Neutrophil (primary cell): Measurements from ENCODE around the gene CDH13.

ENCODE experiments used
- H3K27ac ChIP-seq: fragments of 200-600 bp; sonication (generic); 2 replicates; pipeline ENCODE4 v1.5.1; 2016; ENCODE audit warnings: mild to moderate bottlenecking, moderate library complexity
- H3K27me3 ChIP-seq: fragments of 200-600 bp; sonication (generic); 2 replicates; pipeline ENCODE4 v1.6.0; 2016; ENCODE audit warnings: mild to moderate bottlenecking
- H3K36me3 ChIP-seq: fragments of 200-600 bp; sonication (generic); 2 replicates; pipeline ENCODE4 v1.5.1; 2017
- H3K4me1 ChIP-seq, 2 experiments: fragments of 200-600 bp in 1 of 2; sonication (generic) in 1 of 2; 1 replicate in 1 of 2; 2 replicates in 1 of 2; pipeline versions ENCODE4 v1.5.1 to v1.6.1; 2013 to 2016; ENCODE audit warnings: low read depth in 1 of 2, low read length in 1 of 2, mild to moderate bottlenecking in 1 of 2, moderate library complexity in 1 of 2; ENCODE audit not compliant: control insufficient read depth in 1 of 2, insufficient read depth in 1 of 2
- H3K4me3 ChIP-seq, 2 experiments: fragments of 200-600 bp in 1 of 2; sonication (generic) in 1 of 2; 1 replicate in 1 of 2; 2 replicates in 1 of 2; pipeline ENCODE4 v1.5.1; 2013 to 2016; ENCODE audit warnings: low read depth in 1 of 2, low read length in 1 of 2, mild to moderate bottlenecking in 1 of 2, moderate library complexity in 1 of 2
- H3K9me3 ChIP-seq: fragments of 200-600 bp; sonication (generic); 2 replicates; pipeline ENCODE4 v1.5.1; 2016
- TF ChIP-seq, protein P1 (sequence below): fragments of 200-600 bp; sonication (generic); IDR thresholded peaks from 2 replicates; pipeline ENCODE4 v1.5.1; 2016; ENCODE audit warnings: antibody characterized with exemption

CDH13 gene

DNA sequence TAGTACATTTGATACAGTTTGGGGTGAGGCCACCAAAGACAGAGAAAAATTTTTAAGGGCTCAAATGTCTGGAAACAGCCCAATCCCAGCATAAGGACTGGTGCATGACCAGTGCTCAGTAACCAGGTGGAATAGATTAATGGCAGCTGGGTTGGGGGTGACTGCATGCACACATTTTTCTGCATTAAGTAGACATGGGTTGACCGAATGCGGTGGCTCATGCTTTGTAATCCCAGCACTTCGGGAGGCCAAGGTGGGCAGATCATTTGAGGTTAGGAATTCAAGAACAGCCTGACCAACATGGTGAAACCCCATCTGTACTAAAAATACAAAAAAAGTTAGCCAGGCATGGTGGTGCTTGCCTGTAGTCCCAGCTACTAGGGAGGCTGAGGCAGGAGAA is 1060.0 kb downstream of the CDH13 start:
- H3K9me3 ChIP-seq: no peaks in the 10 kb centered on the region
- peaks cover 8% of the 10 kb centered on the region for H3K27me3 ChIP-seq
- TF ChIP-seq, protein P1, sequence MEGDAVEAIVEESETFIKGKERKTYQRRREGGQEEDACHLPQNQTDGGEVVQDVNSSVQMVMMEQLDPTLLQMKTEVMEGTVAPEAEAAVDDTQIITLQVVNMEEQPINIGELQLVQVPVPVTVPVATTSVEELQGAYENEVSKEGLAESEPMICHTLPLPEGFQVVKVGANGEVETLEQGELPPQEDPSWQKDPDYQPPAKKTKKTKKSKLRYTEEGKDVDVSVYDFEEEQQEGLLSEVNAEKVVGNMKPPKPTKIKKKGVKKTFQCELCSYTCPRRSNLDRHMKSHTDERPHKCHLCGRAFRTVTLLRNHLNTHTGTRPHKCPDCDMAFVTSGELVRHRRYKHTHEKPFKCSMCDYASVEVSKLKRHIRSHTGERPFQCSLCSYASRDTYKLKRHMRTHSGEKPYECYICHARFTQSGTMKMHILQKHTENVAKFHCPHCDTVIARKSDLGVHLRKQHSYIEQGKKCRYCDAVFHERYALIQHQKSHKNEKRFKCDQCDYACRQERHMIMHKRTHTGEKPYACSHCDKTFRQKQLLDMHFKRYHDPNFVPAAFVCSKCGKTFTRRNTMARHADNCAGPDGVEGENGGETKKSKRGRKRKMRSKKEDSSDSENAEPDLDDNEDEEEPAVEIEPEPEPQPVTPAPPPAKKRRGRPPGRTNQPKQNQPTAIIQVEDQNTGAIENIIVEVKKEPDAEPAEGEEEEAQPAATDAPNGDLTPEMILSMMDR: no peak
- no peak overlapping the region for H3K27ac ChIP-seq
- H3K4me3 ChIP-seq: no peak overlapping the region
- no peaks in the 10 kb centered on the region for H3K36me3 ChIP-seq
- H3K4me1 ChIP-seq: no peaks in the 10 kb centered on the region

DNA sequence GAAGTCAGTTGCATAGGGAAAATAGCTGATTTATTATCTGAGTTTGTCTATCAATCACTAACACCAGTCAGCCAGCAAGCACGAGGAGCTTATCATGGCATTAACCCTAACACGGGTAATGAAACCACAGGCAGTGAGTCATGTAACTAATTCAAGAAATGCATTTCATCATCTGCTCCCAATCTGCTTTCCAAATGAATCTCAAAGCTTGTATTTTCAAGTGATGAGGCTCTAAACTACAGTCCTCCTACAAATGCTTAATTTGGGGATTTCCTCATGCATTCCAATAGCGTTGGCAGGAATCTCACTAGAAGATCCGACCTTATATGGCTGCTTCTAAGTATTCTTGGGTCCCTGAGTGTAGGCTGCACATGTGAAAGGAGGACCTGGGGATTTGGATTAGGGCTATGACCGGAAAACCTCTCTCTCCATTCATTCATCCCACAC is 1062.6 kb downstream of the CDH13 start:
- Histone ChIP-seq H3K4me1 (no peaks in the 10 kb centered on the region), H3K9me3 (no peaks in the 10 kb centered on the region), H3K4me3 (no peak overlapping the region), H3K27me3 (peaks cover 6% of the 10 kb centered on the region), H3K36me3 (no peaks in the 10 kb centered on the region), H3K27ac (no peak overlapping the region)
- TF ChIP-seq, protein P1: no peak

DNA sequence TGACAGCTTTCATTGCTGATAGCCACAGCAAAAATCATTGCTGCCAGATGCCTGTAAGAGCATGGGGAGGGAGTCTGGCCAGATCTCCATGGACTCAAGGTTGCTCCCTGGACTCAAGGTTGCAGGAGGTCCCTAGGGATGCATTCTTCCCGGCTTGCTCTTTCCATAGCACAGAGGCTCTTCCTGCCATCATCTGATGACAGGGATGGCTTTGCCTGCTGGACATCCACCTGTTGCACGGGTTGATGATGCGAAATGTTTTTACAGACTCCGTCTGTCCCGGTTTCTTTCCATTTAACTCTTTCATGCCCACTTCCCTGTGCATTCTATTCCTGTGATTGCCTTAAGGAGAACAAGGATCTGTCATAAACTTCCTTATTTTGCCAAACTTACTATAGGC is 1065.5 kb downstream of the CDH13 start:
- TF ChIP-seq, protein P1: no peak
- Histone ChIP-seq H3K27me3 (peaks cover 10% of the 10 kb centered on the region), H3K9me3 (no peaks in the 10 kb centered on the region)

DNA sequence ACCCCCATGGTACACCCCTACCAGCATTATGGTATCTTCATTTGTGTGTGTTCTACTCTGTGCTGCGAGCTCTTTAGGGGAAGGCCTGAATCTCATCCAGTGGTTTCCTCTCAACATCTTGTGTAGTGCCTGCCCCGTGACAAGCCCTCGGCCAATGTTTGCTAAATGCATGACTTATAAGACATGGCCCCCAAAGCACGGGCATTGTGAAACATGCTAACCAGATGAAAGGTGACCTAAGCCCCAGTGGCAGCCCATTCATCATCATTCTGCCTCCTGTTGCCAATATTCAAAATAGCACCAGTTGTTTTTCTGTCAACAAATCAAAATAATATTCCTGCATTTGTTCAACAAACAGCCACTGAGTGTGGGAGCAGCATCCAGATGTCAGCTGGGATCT is 1072.2 kb downstream of the CDH13 start:
- TF ChIP-seq, protein P1: no peak

More for the DNA sequence above, 1065.5 kb downstream of the CDH13 start:
- H3K27ac ChIP-seq: no peak overlapping the region
- H3K36me3 ChIP-seq: no peaks in the 10 kb centered on the region
- no peak overlapping the region for H3K4me3 ChIP-seq
- H3K4me1 ChIP-seq: no peaks in the 10 kb centered on the region

DNA sequence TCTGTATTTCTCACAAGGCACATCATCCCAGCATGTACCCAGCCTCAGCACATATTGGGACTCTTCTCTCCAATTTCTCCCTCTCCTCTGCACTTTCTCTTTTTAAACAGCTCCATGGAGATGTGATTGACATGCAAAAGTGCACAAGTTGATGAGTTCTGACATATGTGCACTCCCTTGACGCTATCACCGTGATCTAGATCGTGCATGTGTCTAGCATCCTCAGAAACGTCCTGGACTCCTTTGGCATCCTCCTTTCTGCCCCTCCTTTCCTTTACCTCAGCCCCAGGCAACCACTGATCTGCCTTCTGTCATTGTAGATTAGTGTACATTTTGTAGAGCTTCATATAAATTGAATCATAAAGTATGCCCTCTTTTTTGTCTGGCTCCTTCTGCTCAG is 1073.0 kb downstream of the CDH13 start:
- H3K9me3 ChIP-seq: no peaks in the 10 kb centered on the region
- H3K27ac ChIP-seq: no peak overlapping the region
- TF ChIP-seq, protein P1: no peak
- no peaks in the 10 kb centered on the region for H3K36me3 ChIP-seq
- no peak overlapping the region for H3K4me3 ChIP-seq
- H3K27me3 ChIP-seq: peaks cover 4% of the 10 kb centered on the region
- H3K4me1 ChIP-seq: no peaks in the 10 kb centered on the region

More for the DNA sequence above, 1072.2 kb downstream of the CDH13 start:
- Histone ChIP-seq H3K36me3 (no peaks in the 10 kb centered on the region), H3K4me1 (no peaks in the 10 kb centered on the region), H3K4me3 (no peak overlapping the region), H3K27me3 (peaks cover 4% of the 10 kb centered on the region), H3K9me3 (no peaks in the 10 kb centered on the region), H3K27ac (no peak overlapping the region)

DNA sequence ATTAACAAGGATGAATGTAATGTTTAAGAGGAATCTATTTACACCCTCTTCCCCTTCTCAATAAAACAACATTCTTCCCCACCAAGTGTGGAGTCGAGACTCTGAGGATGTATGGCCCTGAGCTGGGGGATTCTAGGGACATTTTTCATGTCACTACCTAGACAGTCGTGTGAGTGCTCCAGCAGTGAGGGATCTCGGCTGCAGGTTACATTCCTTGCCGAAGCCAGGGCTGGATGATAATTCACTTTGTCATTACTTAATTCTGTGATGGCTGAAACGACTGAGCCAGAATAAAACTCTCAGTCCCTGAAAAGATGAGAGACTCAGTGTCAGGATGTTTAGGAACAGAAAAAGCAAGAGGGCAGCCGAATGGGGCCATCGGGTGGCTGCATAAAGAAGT is 1074.1 kb downstream of the CDH13 start:
- no peaks in the 10 kb centered on the region for H3K4me1 ChIP-seq
- H3K36me3 ChIP-seq: no peaks in the 10 kb centered on the region
- TF ChIP-seq, protein P1: no peak
- peaks cover 3% of the 10 kb centered on the region for H3K27me3 ChIP-seq
- no peak overlapping the region for H3K27ac ChIP-seq
- no peaks in the 10 kb centered on the region for H3K9me3 ChIP-seq
- no peak overlapping the region for H3K4me3 ChIP-seq
